IPS-20b (cell line): Measurements from ENCODE around the gene RASA3.
"Not testable (repeated sequence)": the region's sequence is repeated elsewhere in the genome, so short reads cannot be mapped to it uniquely, and the experiment has no call there.

Experiments
- H3K27ac ChIP-seq: one replicate; pipeline ENCODE4 v1.5.1; 2013; ENCODE audit warnings: low read length
- H3K27me3 ChIP-seq: 2 replicates; pipeline ENCODE4 v1.6.1; 2013; ENCODE audit warnings: mild to moderate bottlenecking, low read length, inconsistent platforms; ENCODE audit not compliant: insufficient read depth
- H3K36me3 ChIP-seq: 2 replicates; pipeline ENCODE4 v1.6.1; 2013; ENCODE audit warnings: low read depth, mild to moderate bottlenecking, inconsistent platforms, low read length, moderate library complexity; ENCODE audit not compliant: insufficient read depth
- H3K4me1 ChIP-seq: 2 replicates; pipeline ENCODE4 v1.6.1; 2013; ENCODE audit warnings: mild to moderate bottlenecking, control low read depth, inconsistent platforms, low read length, moderate library complexity; ENCODE audit not compliant: insufficient read depth
- H3K4me3 ChIP-seq: 2 replicates; pipeline ENCODE4 v1.5.1; 2013; ENCODE audit warnings: mild to moderate bottlenecking, low read length, inconsistent platforms
- H3K9ac ChIP-seq: 2 replicates; pipeline ENCODE4 v1.6.1; 2013; ENCODE audit warnings: low read depth, mild to moderate bottlenecking, inconsistent platforms, low read length, moderate library complexity
- H3K9me3 ChIP-seq: 2 replicates; pipeline ENCODE4 v1.6.1; 2013; ENCODE audit warnings: mild to moderate bottlenecking, low read depth, low read length, inconsistent platforms; ENCODE audit not compliant: insufficient read depth

Gene RASA3

DNA sequence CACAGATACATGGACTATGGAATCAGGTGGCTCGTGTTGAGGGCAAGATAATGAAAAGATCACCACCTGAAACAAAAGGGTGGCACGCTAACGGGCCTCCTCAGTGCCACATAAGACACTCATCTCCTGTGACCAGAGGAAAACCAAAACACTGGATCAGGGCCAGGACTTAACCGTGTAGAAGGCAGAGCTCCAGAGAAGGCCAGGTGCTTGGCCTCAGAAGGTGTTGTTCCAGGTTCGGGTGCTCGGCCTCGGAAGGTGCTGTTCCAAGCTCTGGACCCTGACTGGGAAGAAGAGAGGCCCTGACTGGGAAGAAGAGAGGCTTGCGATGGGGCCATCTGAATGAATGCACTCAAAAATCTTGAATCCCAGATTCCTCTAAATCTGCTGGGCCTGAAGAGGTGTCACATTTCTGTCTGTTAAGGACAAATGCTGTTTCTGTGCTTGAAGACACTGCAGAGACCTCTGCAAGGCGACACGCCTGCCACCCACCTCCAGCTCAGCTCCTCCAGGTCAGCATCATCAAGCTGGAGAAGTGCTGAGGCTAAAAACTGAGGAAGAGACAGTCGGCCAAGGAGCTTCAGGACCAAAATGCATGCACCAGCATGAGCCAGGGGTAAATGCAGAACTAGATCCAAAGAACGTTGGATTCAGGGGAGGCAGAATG is 2.7 kb upstream of the RASA3 start:
- no peak overlapping the region for H3K9ac ChIP-seq
- H3K36me3 ChIP-seq = no peaks in the 10 kb centered on the region

DNA sequence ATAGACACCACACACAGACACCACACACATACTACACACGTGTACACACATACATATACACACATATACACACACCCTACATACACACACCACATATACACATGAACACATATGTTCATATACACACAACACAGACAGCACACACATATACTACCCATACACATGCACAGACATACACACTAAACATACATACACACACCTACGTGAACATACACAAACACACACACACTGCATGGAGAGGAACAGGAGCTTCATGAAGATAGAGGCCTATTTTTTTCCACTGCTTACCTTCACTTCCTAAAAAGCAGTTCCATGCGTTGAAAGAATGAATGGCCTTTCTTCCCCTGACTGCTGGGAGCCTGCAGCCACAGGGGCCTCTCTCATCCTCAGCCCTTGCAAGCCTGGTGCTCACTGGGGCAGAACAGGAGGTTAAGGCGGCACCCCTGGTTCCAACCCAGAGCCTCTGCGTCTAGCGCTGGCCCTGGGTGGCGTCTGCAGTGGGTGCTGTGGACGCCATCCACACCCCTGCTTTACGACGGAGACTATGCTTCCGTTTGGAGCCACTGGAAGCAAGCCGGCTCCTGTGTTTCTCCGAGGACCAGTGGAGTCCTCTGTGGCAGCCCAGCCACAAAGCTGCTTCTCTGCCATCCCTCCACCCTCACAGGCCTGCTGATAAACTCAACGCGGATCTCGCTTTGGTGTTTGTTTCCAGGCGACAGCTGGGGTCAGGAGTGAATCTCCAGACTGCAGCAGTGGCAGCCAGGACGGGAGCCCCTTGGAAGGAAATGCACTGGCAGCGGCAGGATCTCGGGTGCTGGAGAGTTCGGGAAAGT is 1.9 kb upstream of the RASA3 start:
- Histone ChIP-seq H3K9me3 (no peaks in the 10 kb centered on the region), H3K27ac (no peak overlapping the region), H3K4me3 (no peak overlapping the region), H3K9ac (no peak overlapping the region), H3K36me3 (no peaks in the 10 kb centered on the region), H3K4me1 (peaks cover 15% of the 10 kb centered on the region), H3K27me3 (peaks cover 26% of the 10 kb centered on the region)

More for the DNA sequence above, 2.7 kb upstream of the RASA3 start:
- Histone ChIP-seq H3K4me1 (peaks cover 7% of the 10 kb centered on the region; the same call in 1 of the 2 replicates), H3K27ac (no peak overlapping the region), H3K4me3 (no peak overlapping the region), H3K9me3 (no peaks in the 10 kb centered on the region), H3K27me3 (peaks cover 18% of the 10 kb centered on the region)

DNA sequence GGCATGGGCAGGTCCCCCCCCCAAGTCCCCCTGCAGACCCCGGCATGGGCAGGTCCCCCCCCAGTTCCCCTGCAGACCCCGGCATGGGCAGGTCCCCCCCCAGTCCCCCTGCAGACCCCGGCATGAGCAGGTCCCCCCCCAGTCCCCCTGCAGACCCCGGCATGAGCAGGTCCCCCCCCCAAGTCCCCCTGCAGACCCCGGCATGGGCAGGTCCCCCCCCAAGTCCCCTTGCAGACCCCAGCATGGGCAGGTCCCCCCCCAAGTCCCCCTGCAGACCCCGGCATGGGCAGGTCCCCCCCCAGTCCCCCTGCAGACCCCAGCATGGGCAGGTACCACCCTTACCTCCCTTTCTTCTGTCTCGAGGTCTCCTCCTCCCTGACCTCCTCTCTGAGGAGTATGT is 1.1 kb upstream of the RASA3 start:
- H3K27ac ChIP-seq, H3K9ac ChIP-seq, H3K4me3 ChIP-seq, H3K9me3 ChIP-seq, H3K36me3 ChIP-seq: not testable (repeated sequence)
- peaks cover 28% of the 10 kb centered on the region for H3K27me3 ChIP-seq
- peaks cover 20% of the 10 kb centered on the region for H3K4me1 ChIP-seq

DNA sequence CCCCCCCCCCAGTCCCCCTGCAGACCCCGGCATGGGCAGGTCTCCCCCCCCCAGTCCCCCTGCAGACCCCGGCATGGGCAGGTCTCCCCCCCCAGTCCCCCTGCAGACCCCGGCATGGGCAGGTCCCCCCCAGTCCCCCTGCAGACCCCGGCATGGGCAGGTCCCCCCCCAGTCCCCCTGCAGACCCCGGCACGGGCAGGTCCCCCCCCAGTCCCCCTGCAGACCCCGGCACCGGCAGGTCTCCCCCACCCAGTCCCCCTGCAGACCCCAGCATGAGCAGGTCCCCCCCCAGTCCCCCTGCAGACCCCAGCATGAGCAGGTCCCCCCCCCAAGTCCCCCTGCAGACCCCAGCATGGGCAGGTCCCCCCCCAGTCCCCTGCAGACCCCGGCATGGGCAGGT is 703 bp upstream of the RASA3 start:
- H3K9ac ChIP-seq, H3K36me3 ChIP-seq, H3K4me3 ChIP-seq, H3K9me3 ChIP-seq, H3K27ac ChIP-seq: not testable (repeated sequence)
- H3K27me3 ChIP-seq = peaks cover 28% of the 10 kb centered on the region
- peaks cover 20% of the 10 kb centered on the region for H3K4me1 ChIP-seq

DNA sequence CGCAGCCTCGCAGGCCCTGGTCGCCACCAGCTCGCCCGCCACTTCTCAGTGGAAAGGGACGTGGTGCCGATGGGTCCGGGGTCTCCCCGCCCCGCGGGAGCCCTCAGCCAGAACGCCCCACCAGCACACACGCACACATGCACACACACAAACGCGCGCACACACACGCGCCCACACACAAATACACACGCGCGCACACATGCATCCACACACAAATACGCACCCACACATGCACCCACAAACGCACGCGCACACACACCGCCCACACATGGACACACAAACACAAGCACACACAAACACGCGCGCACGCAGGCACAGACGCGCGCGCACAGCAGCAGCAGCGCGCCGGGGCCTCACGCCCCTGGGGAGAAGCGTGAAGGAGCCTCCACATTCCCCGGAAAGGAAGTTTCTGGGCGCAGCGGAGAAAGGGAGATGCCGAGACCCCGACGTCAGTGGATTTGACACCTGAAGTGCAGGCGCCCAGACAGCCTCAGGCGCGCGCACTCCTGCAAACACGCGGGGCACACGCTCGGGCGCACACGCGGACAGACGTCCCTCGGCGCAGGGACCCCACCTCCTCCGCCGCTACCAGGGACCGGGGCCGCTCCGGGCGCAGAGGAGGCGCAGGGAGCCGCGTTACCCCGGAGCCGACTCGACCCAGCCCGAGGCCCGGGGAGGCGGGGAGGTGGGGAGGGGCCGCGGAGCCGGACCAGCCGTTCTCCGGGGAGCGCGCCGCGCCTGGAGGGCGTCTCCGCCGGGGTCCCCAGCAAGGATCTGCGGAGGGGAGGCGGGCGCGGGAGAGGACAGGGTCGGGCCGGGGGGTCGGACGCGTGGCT is 622 bp downstream of the RASA3 start:
- no peaks in the 10 kb centered on the region for H3K36me3 ChIP-seq
- no peak overlapping the region for H3K27ac ChIP-seq
- H3K9ac ChIP-seq = peak overlapping the region; percentile 61; the same call in 1 of the 2 replicates
- no peaks in the 10 kb centered on the region for H3K9me3 ChIP-seq
- H3K27me3 ChIP-seq = peaks cover 28% of the 10 kb centered on the region
- peak overlapping the region; percentile 86 for H3K4me3 ChIP-seq
- H3K4me1 ChIP-seq = peaks cover 20% of the 10 kb centered on the region

DNA sequence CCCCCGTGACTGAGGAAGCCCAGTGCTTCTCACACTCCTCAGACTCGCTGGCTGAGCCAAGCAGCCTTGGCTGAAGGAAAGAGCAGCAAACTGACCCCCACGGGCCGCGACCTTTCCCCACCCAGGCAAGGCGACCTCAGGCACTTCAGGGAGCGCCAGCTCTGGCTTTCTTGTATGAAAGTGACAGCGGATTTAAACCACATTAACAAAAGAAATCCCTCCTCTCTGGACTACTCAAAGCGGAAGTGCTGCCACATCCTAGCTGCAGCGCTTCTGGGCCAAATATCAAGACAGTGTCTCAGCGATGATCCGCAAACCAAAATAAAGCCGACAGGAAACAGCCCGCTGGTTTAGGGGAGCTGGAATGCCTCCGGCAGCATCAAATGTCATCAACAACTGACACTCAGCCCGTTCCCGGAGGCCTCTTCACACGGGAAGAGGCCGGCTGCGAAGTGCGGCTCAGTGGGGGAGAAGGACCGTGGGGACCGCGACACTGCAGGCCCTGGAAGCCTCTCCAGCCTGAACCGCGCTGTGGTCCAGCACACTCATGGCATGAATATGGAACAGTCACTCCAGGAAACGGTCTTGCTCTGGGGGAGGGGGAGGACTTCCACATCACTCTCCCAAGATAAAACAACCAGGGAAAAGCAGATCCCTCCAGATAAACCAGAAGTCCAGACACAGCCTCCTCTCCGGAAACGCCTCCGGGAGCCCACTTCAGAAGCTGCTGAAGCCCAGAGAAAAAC is 1.4 kb downstream of the RASA3 start:
- Histone ChIP-seq H3K9me3 (no peaks in the 10 kb centered on the region), H3K27me3 (peaks cover 28% of the 10 kb centered on the region), H3K4me1 (peaks cover 20% of the 10 kb centered on the region), H3K4me3 (peak overlapping the region; percentile 86), H3K36me3 (no peaks in the 10 kb centered on the region), H3K9ac (peak overlapping the region; percentile 61; the same call in 1 of the 2 replicates), H3K27ac (no peak overlapping the region)

DNA sequence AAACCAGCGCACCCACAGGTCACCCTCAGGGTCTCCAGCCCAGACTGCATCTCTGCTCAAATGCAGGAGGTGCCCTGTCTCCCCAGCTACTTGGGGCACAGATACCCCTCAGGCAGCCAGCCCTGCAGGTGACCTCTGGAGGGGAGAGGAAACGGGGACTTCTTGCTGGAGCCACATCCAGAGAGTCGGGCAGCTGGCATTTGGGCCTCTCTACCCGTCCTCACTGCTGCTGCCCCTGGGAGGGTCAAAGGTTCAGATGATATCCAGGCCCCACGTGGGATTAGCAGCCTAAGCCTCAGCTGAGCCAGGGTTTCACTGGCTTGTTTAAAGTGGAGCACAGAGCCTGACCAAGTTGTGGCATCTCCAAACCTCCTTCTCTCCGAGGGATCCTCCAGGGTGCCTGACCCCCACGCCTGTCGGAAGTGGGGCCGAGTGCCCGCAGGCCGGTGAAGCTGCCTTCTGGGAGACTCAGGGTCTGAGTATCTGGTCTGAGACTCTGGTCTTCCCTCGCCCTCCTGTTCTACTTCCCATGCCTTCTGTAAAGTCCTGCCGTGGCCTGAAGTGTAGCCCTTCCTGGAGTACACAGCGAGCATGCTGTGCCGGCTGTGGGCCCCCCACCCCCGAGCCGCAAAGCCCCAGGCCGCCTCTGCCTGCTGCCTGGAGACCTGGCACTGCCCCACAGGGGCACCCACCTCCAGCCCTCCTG is 2.1 kb downstream of the RASA3 start:
- H3K4me1 ChIP-seq = peaks cover 20% of the 10 kb centered on the region
- H3K27ac ChIP-seq = no peak overlapping the region
- no peaks in the 10 kb centered on the region for H3K36me3 ChIP-seq
- H3K4me3 ChIP-seq = peak overlapping the region; percentile 86
- H3K27me3 ChIP-seq = peaks cover 28% of the 10 kb centered on the region
- H3K9ac ChIP-seq = no peak overlapping the region
- H3K9me3 ChIP-seq = no peaks in the 10 kb centered on the region

DNA sequence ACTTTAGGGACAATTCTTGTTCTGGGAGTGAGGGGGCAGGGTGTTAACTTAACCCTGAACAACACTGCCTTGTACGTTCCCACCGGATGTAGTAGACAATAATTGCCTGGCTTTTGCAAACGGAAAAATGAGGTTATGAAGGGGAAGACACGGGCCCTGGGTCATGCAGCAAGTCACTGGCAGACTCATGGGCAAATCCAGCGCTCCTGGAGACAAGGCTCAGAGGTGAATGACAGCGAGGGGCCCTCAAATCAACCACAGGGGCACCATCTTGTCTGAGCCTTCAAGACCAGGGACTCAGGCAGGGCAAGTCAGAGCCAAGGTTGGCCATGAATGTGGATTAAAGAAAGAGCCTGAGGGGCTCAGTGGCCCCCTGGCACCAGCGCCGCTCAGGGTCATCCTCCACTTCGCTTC is 2.8 kb downstream of the RASA3 start:
- Histone ChIP-seq H3K36me3 (no peaks in the 10 kb centered on the region), H3K4me3 (no peak overlapping the region), H3K4me1 (peaks cover 20% of the 10 kb centered on the region), H3K9ac (no peak overlapping the region; the same call in 1 of the 2 replicates), H3K9me3 (no peaks in the 10 kb centered on the region), H3K27me3 (peaks cover 28% of the 10 kb centered on the region), H3K27ac (no peak overlapping the region)

DNA sequence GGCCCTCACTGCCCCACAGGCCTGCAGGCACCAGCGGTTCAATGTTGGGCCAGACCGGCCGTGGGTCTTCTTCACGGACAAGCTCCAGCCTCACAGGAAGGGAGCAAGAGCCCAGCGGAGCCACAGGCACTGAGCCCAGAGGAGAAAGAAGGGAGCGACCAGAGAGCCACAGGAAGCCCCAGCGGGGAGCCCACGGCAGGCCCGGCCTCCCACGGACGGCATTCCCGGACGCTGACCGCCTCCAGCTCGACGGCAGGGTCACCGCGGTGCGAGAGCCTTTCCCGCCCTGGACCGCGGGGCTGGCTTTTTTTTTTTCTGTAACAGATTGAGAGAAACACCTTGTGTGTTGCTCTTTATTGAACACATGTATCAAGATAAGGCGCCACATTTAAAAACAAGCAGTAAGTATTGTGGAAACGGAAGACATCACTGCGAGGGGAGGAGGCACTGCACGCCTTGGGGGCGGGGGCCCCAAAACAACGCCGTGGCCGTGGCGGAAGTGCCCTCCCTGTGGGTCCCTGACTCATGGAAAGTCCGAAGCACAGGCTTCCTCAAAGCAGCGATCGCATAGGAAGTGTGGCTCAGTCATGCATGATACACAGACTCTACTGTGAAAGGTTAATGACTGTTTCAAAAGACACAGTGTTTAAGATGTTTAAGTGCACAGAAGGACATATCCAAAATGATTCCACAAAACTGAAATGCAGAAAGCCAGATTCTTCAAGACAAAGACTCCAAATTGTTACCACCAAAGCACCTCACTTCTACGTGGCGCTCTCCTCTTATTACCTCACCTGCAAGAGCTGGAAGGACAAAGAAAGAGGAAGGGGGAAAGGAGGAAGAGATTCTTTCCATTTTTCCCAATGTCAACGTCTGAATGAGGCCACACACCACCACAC is 3.5 kb downstream of the RASA3 start:
- Histone ChIP-seq H3K36me3 (no peaks in the 10 kb centered on the region), H3K4me1 (peaks cover 20% of the 10 kb centered on the region), H3K9ac (peak overlapping the region; percentile 39; the same call in 1 of the 2 replicates), H3K4me3 (no peak overlapping the region), H3K27ac (no peak overlapping the region), H3K27me3 (peaks cover 28% of the 10 kb centered on the region), H3K9me3 (no peaks in the 10 kb centered on the region)

DNA sequence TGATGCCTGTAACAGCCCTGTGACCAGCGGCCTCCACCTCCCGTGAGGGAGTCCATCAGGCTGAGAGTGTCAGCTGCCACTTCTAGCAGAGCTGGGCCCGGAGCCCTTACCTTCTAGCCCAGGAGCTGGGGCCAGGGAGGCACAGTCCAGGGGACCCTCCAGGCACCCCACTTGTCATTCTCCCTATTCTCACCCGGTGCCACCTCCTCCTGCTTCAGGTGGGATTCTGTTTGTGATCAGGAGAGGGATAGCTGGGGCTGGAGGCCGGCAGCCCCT is 4.1 kb downstream of the RASA3 start:
- Histone ChIP-seq H3K9me3 (no peaks in the 10 kb centered on the region), H3K36me3 (no peaks in the 10 kb centered on the region), H3K4me1 (peaks cover 20% of the 10 kb centered on the region), H3K9ac (no peak overlapping the region), H3K27ac (no peak overlapping the region), H3K4me3 (no peak overlapping the region), H3K27me3 (peaks cover 28% of the 10 kb centered on the region)
